GM23338 (cell line): ENCODE data around the gene TAF8. TPM values are rescaled to one million over a fixed set of nuclear protein-coding genes. Genes with fewer than 3 reads are reported as not detected.
A peak's percentile ranks its signal among the peaks of the same experiment; 100 is the strongest.

Experiments used
- ATAC-seq: fragments of 200-7000 bp; cut with Tn5 transposase; 3 replicates; pipeline ENCODE4 v1.9.1; 2020
- DNase-seq: peaks from one replicate; pipeline ENCODE4 v3.0.0-alpha.2; 2015; ENCODE audit warnings: low spot score
- H2AFZ ChIP-seq: fragments of 200-600 bp; sonication (generic); 2 replicates; pipeline ENCODE4 v1.8.0; 2016; ENCODE audit warnings: antibody characterized with exemption, mild to moderate bottlenecking, moderate library complexity
- H3F3A ChIP-seq: fragments of 200-600 bp; sonication (generic); replicated peaks from 2 replicates; pipeline ENCODE4 v1.8.0; 2017; ENCODE audit warnings: antibody characterized with exemption, mixed run types, low read depth
- H3K27ac ChIP-seq: fragments of 200-600 bp; sonication (generic); 2 replicates; pipeline ENCODE4 v1.6.1; 2016; ENCODE audit warnings: low read depth
- H3K27me3 ChIP-seq: fragments of 200-600 bp; sonication (generic); 2 replicates; pipeline ENCODE4 v1.8.0; 2016; ENCODE audit warnings: mild to moderate bottlenecking, mixed run types, moderate library complexity; ENCODE audit not compliant: insufficient read depth
- H3K36me3 ChIP-seq: fragments of 200-600 bp; sonication (generic); 2 replicates; pipeline ENCODE4 v1.8.0; 2016; ENCODE audit warnings: mild to moderate bottlenecking; ENCODE audit not compliant: insufficient read depth
- H3K4me1 ChIP-seq: fragments of 200-600 bp; sonication (generic); 2 replicates; pipeline ENCODE4 v1.8.0; 2016; ENCODE audit warnings: mild to moderate bottlenecking, moderate library complexity; ENCODE audit not compliant: insufficient read depth
- H3K4me2 ChIP-seq: fragments of 200-600 bp; sonication (generic); 2 replicates; pipeline ENCODE4 v1.7.1; 2017; ENCODE audit warnings: mixed run types
- H3K4me3 ChIP-seq: fragments of 200-600 bp; sonication (generic); 2 replicates; pipeline ENCODE4 v1.6.1; 2016; ENCODE audit warnings: mixed run types
- H3K79me2 ChIP-seq: fragments of 200-600 bp; sonication (generic); replicated peaks from 2 replicates; pipeline ENCODE4 v1.8.0; 2017; ENCODE audit warnings: mild to moderate bottlenecking; ENCODE audit not compliant: insufficient read depth
- H3K9me2 ChIP-seq: fragments of 200-600 bp; sonication (generic); 2 replicates; pipeline ENCODE4 v1.8.0; 2017; ENCODE audit not compliant: insufficient read depth
- H4K20me1 ChIP-seq: fragments of 200-600 bp; sonication (generic); replicated peaks from 2 replicates; pipeline ENCODE4 v1.8.0; 2017; ENCODE audit warnings: mild to moderate bottlenecking; ENCODE audit not compliant: insufficient read depth
- H3K27ac Mint-ChIP-seq: 2 replicates; pipeline ENCODE4 v1.8.0; 2020; ENCODE audit warnings: inconsistent platforms, mild to moderate bottlenecking, moderate library complexity, mixed read lengths
- H3K27me3 Mint-ChIP-seq: 3 replicates; pipeline ENCODE4 v1.8.0; 2022; ENCODE audit warnings: low read depth, mild to moderate bottlenecking, moderate library complexity, mixed read lengths, inconsistent platforms; ENCODE audit not compliant: insufficient read depth, poor library complexity
- H3K36me3 Mint-ChIP-seq: 3 replicates; pipeline ENCODE4 v1.8.0; 2021; ENCODE audit warnings: low read depth, mild to moderate bottlenecking, inconsistent platforms, moderate library complexity, mixed read lengths
- H3K4me1 Mint-ChIP-seq: 3 replicates; pipeline ENCODE4 v1.8.0; 2020; ENCODE audit warnings: mild to moderate bottlenecking, inconsistent platforms, mixed read lengths
- H3K4me3 Mint-ChIP-seq: 3 replicates; pipeline ENCODE4 v1.8.0; 2021; ENCODE audit warnings: moderate library complexity, mild to moderate bottlenecking, inconsistent platforms, mixed read lengths
- H3K9me3 Mint-ChIP-seq: 3 replicates; pipeline ENCODE4 v1.8.0; 2020; ENCODE audit warnings: moderate library complexity, mild to moderate bottlenecking, inconsistent platforms, mixed read lengths
- CREB1 ChIP-seq: fragments of 250-450 bp; sonication (Bioruptor Pico); IDR thresholded peaks from 2 replicates; pipeline ENCODE4 v1.5.0; 2020; ENCODE audit warnings: low read depth, mild to moderate bottlenecking, moderate library complexity
- EZH2 ChIP-seq: fragments of 200-600 bp; sonication (generic); IDR thresholded peaks from one replicate; pipeline ENCODE4 v1.8.0; 2017; ENCODE audit warnings: antibody characterized with exemption, mild to moderate bottlenecking, low read depth; ENCODE audit not compliant: unreplicated experiment
- EZH2phosphoT487 ChIP-seq: fragments of 200-600 bp; sonication (generic); IDR thresholded peaks from one replicate; pipeline ENCODE4 v1.8.1; 2018; ENCODE audit warnings: antibody characterized with exemption; ENCODE audit not compliant: unreplicated experiment
- JUNB ChIP-seq: IDR thresholded peaks from one replicate; pipeline ENCODE4 v1.6.1; 2016; ENCODE audit warnings: antibody characterized with exemption; ENCODE audit not compliant: unreplicated experiment
- STAT1 ChIP-seq: IDR thresholded peaks from one replicate; pipeline ENCODE4 v1.6.1; 2016; ENCODE audit warnings: antibody characterized with exemption; ENCODE audit not compliant: unreplicated experiment
- ZNF114 ChIP-seq: fragments of 250-450 bp; sonication (Bioruptor Pico); IDR thresholded peaks from 2 replicates; pipeline ENCODE4 v1.5.0; 2020; ENCODE audit warnings: mild to moderate bottlenecking, moderate library complexity
- ZNF331 ChIP-seq: fragments of 250-450 bp; sonication (Bioruptor Pico); IDR thresholded peaks from 2 replicates; pipeline ENCODE4 v1.5.0; 2020; ENCODE audit warnings: low read depth, mild to moderate bottlenecking, moderate library complexity
- polyA plus RNA-seq: library from polyadenylated mRNA; unstranded; fragments of >200 nt; fragmentation: Nextera tagmentation; extraction: Ambion mirVana; gene quantifications from 2 replicates; pipeline ENCODE4 v1.2.1, GENCODE V29; 2016
- total RNA-seq: library from RNA; depleted of rRNA; stranded (reverse); fragments of >200 nt; shearing (Covaris generic); gene quantifications from 2 replicates; pipeline ENCODE4 v1.2.3, GENCODE V29; 2014
- TF ChIP-seq, protein P1 (sequence below): IDR thresholded peaks from 2 replicates; pipeline ENCODE4 v1.6.1; 2016; ENCODE audit warnings: antibody characterized with exemption
- TF ChIP-seq, protein P2 (sequence below): fragments of 250-450 bp; sonication (Bioruptor Pico); IDR thresholded peaks from 2 replicates; pipeline ENCODE4 v1.5.0; 2020; ENCODE audit warnings: mild to moderate bottlenecking, moderate library complexity
- TF ChIP-seq, protein P3 (sequence below): IDR thresholded peaks from one replicate; pipeline ENCODE4 v1.6.1; 2018; ENCODE audit warnings: antibody characterized with exemption; ENCODE audit not compliant: unreplicated experiment
- TF ChIP-seq, protein P4 (sequence below), 2 experiments: fragments of 200-600 bp in 1 of 2; sonication (generic) in 1 of 2; conservative IDR thresholded peaks; 2 replicates each; pipeline versions ENCODE4 v1.5.1 to v1.6.1; 2016 to 2017; ENCODE audit warnings: antibody characterized with exemption in 2 of 2, low read depth in 2 of 2, mild to moderate bottlenecking in 2 of 2, moderate library complexity in 1 of 2

Gene TAF8
- total and polyA plus RNA-seq, 2 experiments from 2014 or later = 18.7 to 30.6 TPM

- Mint-ChIP-seq H3K4me1 (peaks cover 49% of the 10 kb centered on the region), H3K27me3 (peaks cover 21% of the 10 kb centered on the region), H3K9me3 (no peaks in the 10 kb centered on the region), H3K27ac (peak overlapping the region; percentile 82), H3K4me3 (no peak overlapping the region), H3K36me3 (peaks cover 52% of the 10 kb centered on the region)
- no peak overlapping the region for H2AFZ ChIP-seq
- DNase-seq = no peak
- no peak overlapping the region for H3K4me2 ChIP-seq
- peaks cover 44% of the 10 kb centered on the region for H4K20me1 ChIP-seq
- TF ChIP-seq, protein P1, sequence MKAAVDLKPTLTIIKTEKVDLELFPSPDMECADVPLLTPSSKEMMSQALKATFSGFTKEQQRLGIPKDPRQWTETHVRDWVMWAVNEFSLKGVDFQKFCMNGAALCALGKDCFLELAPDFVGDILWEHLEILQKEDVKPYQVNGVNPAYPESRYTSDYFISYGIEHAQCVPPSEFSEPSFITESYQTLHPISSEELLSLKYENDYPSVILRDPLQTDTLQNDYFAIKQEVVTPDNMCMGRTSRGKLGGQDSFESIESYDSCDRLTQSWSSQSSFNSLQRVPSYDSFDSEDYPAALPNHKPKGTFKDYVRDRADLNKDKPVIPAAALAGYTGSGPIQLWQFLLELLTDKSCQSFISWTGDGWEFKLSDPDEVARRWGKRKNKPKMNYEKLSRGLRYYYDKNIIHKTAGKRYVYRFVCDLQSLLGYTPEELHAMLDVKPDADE = no peak
- no peak for TF ChIP-seq EZH2phosphoT487
- no peak for TF ChIP-seq CREB1
- no peak for TF ChIP-seq JUNB
- TF ChIP-seq EZH2 = no peak
- TF ChIP-seq ZNF114 (CRISPR knock-in tag) = no peak
- TF ChIP-seq STAT1 = no peak
- TF ChIP-seq, protein P2, sequence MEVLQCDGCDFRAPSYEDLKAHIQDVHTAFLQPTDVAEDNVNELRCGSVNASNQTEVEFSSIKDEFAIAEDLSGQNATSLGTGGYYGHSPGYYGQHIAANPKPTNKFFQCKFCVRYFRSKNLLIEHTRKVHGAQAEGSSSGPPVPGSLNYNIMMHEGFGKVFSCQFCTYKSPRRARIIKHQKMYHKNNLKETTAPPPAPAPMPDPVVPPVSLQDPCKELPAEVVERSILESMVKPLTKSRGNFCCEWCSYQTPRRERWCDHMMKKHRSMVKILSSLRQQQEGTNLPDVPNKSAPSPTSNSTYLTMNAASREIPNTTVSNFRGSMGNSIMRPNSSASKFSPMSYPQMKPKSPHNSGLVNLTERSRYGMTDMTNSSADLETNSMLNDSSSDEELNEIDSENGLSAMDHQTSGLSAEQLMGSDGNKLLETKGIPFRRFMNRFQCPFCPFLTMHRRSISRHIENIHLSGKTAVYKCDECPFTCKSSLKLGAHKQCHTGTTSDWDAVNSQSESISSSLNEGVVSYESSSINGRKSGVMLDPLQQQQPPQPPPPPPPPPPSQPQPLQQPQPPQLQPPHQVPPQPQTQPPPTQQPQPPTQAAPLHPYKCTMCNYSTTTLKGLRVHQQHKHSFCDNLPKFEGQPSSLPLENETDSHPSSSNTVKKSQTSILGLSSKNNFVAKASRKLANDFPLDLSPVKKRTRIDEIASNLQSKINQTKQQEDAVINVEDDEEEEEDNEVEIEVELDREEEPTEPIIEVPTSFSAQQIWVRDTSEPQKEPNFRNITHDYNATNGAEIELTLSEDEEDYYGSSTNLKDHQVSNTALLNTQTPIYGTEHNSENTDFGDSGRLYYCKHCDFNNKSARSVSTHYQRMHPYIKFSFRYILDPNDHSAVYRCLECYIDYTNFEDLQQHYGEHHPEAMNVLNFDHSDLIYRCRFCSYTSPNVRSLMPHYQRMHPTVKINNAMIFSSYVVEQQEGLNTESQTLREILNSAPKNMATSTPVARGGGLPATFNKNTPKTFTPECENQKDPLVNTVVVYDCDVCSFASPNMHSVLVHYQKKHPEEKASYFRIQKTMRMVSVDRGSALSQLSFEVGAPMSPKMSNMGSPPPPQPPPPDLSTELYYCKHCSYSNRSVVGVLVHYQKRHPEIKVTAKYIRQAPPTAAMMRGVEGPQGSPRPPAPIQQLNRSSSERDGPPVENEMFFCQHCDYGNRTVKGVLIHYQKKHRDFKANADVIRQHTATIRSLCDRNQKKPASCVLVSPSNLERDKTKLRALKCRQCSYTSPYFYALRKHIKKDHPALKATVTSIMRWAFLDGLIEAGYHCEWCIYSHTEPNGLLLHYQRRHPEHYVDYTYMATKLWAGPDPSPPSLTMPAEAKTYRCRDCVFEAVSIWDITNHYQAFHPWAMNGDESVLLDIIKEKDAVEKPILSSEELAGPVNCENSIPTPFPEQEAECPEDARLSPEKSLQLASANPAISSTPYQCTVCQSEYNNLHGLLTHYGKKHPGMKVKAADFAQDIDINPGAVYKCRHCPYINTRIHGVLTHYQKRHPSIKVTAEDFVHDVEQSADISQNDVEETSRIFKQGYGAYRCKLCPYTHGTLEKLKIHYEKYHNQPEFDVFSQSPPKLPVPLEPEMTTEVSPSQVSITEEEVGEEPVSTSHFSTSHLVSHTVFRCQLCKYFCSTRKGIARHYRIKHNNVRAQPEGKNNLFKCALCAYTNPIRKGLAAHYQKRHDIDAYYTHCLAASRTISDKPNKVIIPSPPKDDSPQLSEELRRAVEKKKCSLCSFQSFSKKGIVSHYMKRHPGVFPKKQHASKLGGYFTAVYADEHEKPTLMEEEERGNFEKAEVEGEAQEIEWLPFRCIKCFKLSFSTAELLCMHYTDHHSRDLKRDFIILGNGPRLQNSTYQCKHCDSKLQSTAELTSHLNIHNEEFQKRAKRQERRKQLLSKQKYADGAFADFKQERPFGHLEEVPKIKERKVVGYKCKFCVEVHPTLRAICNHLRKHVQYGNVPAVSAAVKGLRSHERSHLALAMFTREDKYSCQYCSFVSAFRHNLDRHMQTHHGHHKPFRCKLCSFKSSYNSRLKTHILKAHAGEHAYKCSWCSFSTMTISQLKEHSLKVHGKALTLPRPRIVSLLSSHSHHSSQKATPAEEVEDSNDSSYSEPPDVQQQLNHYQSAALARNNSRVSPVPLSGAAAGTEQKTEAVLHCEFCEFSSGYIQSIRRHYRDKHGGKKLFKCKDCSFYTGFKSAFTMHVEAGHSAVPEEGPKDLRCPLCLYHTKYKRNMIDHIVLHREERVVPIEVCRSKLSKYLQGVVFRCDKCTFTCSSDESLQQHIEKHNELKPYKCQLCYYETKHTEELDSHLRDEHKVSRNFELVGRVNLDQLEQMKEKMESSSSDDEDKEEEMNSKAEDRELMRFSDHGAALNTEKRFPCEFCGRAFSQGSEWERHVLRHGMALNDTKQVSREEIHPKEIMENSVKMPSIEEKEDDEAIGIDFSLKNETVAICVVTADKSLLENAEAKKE (CRISPR knock-in tag) = no peak
- TF ChIP-seq, protein P3, sequence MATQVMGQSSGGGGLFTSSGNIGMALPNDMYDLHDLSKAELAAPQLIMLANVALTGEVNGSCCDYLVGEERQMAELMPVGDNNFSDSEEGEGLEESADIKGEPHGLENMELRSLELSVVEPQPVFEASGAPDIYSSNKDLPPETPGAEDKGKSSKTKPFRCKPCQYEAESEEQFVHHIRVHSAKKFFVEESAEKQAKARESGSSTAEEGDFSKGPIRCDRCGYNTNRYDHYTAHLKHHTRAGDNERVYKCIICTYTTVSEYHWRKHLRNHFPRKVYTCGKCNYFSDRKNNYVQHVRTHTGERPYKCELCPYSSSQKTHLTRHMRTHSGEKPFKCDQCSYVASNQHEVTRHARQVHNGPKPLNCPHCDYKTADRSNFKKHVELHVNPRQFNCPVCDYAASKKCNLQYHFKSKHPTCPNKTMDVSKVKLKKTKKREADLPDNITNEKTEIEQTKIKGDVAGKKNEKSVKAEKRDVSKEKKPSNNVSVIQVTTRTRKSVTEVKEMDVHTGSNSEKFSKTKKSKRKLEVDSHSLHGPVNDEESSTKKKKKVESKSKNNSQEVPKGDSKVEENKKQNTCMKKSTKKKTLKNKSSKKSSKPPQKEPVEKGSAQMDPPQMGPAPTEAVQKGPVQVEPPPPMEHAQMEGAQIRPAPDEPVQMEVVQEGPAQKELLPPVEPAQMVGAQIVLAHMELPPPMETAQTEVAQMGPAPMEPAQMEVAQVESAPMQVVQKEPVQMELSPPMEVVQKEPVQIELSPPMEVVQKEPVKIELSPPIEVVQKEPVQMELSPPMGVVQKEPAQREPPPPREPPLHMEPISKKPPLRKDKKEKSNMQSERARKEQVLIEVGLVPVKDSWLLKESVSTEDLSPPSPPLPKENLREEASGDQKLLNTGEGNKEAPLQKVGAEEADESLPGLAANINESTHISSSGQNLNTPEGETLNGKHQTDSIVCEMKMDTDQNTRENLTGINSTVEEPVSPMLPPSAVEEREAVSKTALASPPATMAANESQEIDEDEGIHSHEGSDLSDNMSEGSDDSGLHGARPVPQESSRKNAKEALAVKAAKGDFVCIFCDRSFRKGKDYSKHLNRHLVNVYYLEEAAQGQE = no peak
- no peak for TF ChIP-seq ZNF331 (CRISPR knock-in tag)
- TF ChIP-seq, protein P4, sequence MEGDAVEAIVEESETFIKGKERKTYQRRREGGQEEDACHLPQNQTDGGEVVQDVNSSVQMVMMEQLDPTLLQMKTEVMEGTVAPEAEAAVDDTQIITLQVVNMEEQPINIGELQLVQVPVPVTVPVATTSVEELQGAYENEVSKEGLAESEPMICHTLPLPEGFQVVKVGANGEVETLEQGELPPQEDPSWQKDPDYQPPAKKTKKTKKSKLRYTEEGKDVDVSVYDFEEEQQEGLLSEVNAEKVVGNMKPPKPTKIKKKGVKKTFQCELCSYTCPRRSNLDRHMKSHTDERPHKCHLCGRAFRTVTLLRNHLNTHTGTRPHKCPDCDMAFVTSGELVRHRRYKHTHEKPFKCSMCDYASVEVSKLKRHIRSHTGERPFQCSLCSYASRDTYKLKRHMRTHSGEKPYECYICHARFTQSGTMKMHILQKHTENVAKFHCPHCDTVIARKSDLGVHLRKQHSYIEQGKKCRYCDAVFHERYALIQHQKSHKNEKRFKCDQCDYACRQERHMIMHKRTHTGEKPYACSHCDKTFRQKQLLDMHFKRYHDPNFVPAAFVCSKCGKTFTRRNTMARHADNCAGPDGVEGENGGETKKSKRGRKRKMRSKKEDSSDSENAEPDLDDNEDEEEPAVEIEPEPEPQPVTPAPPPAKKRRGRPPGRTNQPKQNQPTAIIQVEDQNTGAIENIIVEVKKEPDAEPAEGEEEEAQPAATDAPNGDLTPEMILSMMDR (conservative IDR thresholded peaks at IDR 0.05; ENCODE audit: low read depth in 2 of 2) = no peak
- H3K4me1 ChIP-seq = peaks cover 49% of the 10 kb centered on the region
- no peak for ATAC-seq
- H3K9me2 ChIP-seq = no peaks in the 10 kb centered on the region
- H3K79me2 ChIP-seq = peaks cover 72% of the 10 kb centered on the region
- no peak overlapping the region; the same call in 1 of the 2 replicates for H3K27ac ChIP-seq
- no peak overlapping the region for H3K4me3 ChIP-seq
- H3K36me3 ChIP-seq = peaks cover 11% of the 10 kb centered on the region; the same call in 1 of the 2 replicates
- peaks cover 17% of the 10 kb centered on the region for H3F3A ChIP-seq
- H3K27me3 ChIP-seq = no peaks in the 10 kb centered on the region
Measured at GRCh38 chr6:42133926-42134325, 83.6 kb downstream of the TAF8 start.
